Stimulated activated CD4-positive, alpha-beta T cell treated with anti-CD3 and anti-CD28 coated beads, Interleukin-12 subunit alpha, Interleukin-12 subunit beta, amount 100 ng/mL, for 4 hours (primary cell): ENCODE data around the gene GCAT.

Experiments
- DNase-seq: peaks from one replicate; pipeline ENCODE4 v3.0.0-alpha.2; 2020

Gene GCAT

DNA sequence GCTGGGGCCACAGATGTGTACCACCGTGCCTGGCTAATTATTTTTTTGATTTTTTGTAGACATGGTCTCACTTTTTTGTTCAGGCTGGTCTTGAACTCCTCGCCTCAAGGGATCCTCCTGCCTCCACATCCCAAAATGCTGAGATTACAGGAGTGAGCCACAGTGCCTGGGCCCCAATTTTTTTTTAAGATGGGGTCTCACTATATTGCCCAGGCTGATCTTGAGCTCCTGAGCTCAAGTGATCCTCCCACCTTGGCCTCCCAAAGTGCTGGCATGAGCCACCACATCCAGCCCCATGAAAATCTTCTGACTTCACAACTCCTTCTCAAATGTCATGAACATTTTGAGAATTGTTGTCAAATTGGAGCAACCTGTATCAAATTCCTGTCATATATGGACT, 38.7 kb downstream of the GCAT start:
- DNase-seq = no peak

DNA sequence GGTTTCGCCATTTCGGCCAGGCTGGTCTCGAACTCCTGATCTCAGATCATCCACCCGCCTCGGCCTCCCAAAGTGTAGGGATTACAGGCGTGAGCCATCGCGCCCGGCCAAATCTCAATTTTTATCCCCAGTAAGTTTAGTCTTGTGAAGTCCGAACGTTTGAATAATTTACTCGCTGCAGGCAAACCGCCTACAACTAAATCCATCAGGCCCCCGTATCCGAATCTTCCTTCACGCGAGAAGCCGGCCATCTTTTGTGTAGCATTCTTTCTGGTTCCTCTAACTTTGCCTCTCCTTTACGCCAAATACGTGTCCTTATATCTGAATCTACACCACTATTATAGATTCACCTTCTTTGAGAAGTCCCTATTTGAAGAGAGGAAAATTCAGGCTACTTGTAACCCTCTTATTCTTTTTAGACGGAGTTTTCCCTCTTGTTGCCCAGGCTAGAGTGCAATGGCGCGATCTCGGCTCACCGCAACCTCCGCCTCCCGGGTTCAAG, 40.9 kb downstream of the GCAT start:
- no peak for DNase-seq

DNA sequence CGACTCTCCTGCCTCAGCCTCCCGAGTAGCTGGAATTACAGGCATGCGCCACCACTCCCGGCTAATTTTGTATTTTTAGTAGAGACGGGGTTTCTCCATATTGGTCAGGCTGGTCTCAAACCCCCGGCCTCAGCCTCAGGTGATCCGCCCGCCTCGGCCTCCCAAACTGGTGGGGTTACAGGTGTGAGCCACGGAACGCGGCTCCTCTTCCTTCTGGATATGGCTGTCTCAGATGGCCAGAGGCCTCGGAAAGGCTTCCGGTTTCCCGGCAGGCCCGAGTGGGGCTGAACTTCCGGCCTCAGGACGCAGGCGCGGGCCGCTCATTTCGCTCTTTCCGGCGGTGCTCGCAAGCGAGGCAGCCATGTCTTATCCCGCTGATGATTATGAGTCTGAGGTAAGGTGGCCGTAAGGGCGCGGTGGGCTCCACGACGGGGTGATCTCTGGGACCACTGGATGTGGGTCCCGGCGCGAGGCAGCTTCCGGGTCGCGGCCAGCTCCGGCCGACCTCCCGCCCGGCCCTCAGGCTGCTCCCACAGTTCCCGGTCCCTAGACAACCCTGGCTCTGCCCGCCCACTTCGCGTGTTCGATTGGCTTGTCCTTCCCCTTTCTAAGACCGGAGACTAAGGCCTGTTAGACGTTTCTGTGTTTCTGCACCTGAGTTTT, 41.5 kb downstream of the GCAT start, which contains the start of gene EIF3L:
TSS of gene EIF3L (plus strand) at position 331 of the 663 bp plus-strand sequence. CDS start at position 362, 31 bp downstream.
- peak; percentile 85 for DNase-seq

DNA sequence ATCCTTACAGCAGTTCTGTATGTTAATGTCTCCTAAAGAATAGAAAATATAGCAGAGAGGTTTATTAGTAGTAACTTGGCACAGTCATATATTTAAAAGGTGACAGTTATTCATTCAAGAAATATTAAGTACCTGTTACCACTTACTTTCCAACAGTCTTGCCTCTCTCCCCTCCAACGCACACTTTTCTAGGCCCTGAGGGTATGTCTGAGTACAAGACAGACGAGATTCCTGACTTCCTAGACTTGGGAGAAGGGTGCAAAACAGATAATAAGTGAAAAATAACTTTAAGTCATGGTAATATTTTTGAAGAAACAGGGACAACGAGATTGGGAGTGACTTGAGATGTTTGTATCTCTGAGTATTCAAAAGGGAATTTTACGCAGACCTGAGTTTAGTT, 43.1 kb downstream of the GCAT start:
- DNase-seq = no peak

DNA sequence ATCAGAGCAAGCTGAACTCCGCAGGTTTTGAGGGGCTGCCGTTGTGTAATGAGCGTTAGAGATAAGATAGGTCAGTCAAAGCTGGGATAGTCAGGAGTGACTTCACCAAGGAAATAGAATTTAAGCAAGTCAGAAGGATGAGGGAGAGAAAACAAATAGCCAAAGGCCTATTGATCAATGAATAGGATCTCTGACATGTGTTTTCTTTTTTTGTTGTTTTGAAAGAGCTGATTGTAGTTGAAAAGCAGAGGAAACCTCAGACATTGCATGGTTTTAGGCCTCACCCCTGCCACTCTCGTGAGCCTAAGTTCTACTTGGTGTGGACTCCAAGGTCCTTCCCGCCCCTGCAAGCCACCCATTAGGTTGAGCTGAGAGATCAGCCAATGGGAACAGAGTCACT, 44.7 kb downstream of the GCAT start:
- DNase-seq = no peak

DNA sequence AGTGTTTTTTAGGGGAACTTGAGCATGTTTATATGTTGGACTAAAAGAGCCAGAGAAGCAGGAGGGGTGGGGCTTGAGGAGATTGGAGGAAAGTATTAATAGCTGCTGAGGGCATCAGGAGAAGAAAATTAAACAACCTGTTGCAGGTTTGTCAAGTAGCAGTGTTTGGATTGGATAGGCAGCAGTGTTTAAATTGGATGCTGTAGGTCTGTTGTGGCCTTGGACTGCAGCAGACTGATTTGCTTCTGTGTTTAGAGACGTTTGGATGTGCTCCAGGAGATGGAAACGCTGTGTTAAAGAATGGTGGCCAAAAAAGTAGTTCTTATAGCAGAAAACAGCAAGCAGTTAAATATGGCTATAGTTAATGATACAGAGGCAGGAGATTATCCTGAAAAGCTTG, 47.2 kb downstream of the GCAT start:
- DNase-seq = no peak

DNA sequence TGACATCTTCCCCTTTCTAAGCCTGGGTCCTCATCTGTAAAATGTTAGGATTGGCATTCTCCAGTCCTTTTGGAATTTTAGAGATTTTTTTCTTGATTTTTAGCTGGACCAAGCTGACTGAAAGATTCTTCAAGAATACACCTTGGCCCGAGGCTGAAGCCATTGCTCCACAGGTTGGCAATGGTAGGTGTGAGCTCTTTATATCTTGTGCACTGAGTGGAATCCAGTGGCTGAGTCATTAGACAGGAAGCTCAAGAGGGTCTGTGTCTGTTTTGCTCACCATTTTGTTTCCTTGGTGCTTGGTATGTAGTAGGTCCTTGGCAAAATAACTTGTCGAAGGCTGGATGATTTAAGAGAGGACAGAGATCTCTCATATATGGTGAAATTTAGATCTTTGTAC, 47.7 kb downstream of the GCAT start:
- DNase-seq = no peak

DNA sequence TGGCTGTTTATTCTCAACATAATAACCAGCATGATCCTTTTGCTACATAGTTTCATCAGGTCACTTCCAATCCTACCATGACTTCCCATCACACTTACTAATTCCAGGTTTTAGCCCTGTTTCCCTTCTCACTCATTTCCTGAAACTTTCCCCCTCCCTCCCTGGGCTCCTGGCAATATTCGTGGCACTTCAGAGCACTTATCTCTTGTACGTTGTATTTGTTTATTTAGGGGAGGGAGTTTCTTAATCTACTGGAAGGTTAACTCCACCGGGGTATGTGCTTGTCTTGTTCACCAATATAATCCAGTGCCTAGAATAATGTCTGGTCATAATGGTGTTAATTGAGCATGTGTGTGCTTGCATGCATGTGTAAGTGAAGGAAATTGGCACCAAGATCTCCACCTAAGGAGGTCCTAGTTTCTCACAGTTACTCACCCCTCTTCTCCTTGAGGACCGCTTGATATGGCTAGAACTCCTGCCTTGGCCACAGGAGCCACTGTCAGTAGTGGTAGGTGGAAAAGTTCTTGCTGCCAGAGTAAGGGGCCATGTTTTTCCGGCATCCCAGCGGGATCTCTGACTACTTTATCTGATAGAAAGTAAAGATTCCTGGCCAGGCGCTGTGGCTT, 53.2 kb downstream of the GCAT start:
- no peak for DNase-seq

DNA sequence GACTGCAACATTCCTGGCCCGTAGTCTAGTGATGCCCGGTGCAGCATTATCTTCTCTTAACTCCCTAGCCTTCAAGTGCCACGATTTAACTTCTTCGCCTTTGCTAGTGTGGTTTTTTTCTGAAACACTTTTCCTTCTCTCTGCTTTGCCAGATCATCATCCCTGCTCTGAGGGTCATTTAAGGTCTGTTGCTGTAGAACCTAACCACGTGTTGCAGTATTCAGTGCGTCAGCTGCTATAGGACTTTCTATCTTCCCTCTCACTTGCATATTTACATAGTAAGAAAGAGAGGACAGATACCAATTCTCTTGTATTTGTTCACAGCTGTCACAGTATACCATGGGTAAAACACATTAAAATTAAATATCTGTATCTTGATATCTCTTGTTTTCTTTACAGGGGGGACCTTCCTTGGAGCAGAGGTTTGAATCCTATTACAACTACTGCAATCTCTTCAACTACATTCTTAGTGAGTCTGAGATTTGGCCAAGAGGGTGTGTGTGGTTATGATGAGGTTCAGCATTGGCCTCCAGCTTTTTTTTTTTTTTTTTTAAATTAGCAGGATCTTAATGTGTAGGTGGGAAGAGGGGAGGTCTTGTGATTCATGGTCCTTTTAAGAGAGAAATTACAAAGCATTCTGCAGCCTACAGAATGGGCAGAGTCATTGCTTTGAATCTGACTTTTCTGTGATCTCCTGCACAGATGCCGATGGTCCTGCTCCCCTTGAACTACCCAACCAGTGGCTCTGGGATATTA, 55.0 kb downstream of the GCAT start:
- no peak for DNase-seq

DNA sequence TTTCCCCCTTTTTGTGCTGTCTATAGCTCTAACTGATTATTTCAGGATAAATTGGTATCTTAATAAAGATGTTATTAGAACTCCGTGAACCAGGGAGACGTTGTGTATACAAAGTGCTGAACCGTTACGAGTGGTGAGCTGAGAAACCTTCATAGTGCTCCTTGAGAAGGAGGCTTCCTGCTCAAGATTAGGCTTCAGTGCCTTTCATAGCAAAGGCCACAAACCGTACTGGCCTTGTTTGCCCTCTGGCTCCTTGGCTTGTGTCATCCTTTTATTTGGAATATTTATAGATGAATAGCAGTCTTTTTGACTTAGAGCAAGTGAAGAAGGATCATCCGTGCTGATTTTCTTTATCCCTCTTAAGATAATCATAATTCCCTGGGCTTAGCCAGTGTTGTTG, 57.8 kb downstream of the GCAT start:
- no peak for DNase-seq
